Mucosa of gallbladder (tissue), 1 donor: ENCODE results near the gene EFL1. TPM values are rescaled to one million over a fixed set of nuclear protein-coding genes. Genes with fewer than 3 reads are reported as not detected.
"Not testable (repeated sequence)": the region's sequence is repeated elsewhere in the genome, so short reads cannot be mapped to it uniquely, and the experiment has no call there.

Experiments used
- DNase-seq: peaks from one replicate; pipeline ENCODE4 v3.0.0-alpha.2; 2020; ENCODE audit warnings: low spot score
- total RNA-seq: library from RNA; stranded (reverse); gene quantifications from one replicate; pipeline ENCODE4 v1.2.1, GENCODE V29; 2021
- donor health status: DM: no; HTN: no; CAD: no.

EFL1 gene
- 22.9 TPM for total RNA-seq

DNA sequence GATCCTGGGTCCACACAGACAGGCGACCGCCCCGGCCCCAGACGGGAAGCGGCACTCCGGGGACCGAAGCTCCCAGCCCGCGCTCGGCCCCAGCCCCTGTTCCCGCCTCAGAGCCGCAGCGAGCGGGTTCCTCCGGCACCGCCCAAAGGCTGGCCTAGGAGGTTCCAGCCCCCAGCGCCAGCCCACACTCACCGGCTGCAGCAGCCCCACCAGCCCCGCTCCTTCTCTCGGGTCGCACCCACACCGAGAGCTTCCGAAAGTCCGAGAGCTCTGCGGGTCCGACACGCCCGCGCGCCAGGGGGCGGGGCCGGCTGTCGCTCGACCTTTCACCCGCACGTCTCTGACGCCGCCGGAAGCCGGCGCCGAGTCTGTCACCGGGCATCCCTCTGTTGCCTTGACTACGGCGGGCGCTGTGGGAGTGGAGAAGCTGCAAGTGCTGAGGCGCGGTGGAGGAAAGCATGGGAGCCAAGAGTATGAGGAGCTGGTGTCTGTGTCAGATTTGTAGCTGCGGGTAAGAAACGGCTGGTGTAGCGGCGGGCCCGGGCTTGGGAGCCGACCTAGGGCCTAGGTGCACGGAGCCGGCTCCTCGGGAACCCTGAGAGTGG lies at the start of gene EFL1, which contains the start of gene SAXO2:
EFL1 (minus strand) TSS at position 313 of the 605 bp plus-strand sequence. CDS start 956 bp downstream, outside the sequence.
SAXO2 (plus strand) TSS at position 397 of the 605 bp plus-strand sequence; CDS start at position 459, 62 bp downstream.
- DNase-seq: peak; percentile 95

DNA sequence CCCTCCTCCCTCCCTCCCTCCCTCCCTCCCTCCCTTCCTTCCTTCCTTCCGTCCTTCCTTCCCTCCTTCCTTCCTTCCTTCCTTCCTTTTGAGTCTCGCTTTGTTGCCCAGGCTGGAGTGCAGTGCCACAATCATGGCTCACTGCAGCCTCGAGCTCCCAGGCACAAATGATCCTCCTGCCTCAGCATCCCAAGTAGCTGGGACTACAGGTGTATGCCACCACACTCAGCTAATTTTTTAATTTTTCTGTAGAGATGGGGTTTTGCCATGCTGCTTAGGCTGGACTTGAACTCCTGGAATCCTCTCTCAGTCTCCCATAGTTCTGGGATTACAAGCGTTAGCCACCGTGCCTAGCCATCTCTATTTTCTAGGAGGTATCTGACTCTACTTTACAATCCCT lies 48.8 kb upstream of the EFL1 start:
- DNase-seq: not testable (repeated sequence)

DNA sequence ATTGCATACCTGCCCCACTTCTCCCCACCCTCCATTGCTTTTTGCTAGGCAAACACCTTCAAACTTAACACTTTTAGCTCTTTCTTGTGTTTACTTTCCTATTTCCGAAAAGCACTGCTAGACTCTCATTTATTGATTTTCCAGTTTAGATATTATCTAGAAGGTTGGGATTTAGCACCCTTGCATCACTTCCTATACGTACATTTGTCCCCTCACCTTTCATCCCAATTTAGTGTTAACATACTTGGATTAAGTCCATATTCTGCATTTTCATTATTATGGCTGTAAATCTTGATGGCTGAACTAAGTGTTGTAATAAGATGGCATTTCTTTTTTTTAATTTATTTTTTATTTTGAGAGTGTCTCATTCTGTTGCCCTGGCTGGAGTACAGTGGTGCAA lies 47.3 kb upstream of the EFL1 start:
- DNase-seq: no peak

DNA sequence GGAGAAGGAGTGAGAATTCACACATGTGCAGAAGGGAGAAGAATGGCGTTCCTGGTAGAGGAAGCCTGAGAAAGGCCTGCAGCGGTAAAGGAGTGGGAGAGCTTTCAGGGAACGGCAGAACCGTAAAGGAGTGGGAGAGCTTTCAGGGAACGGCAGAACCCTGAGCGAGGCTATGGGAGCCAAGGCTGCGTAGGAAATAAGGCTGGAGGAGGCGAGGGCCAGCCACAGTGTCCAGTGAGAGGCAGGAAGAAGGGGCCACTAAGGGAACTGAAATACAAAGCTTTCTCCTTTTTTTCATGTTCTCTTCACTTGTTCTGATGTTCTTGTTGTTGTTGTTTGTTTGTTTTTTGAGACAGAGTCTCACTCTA lies 45.2 kb upstream of the EFL1 start:
- DNase-seq: no peak

DNA sequence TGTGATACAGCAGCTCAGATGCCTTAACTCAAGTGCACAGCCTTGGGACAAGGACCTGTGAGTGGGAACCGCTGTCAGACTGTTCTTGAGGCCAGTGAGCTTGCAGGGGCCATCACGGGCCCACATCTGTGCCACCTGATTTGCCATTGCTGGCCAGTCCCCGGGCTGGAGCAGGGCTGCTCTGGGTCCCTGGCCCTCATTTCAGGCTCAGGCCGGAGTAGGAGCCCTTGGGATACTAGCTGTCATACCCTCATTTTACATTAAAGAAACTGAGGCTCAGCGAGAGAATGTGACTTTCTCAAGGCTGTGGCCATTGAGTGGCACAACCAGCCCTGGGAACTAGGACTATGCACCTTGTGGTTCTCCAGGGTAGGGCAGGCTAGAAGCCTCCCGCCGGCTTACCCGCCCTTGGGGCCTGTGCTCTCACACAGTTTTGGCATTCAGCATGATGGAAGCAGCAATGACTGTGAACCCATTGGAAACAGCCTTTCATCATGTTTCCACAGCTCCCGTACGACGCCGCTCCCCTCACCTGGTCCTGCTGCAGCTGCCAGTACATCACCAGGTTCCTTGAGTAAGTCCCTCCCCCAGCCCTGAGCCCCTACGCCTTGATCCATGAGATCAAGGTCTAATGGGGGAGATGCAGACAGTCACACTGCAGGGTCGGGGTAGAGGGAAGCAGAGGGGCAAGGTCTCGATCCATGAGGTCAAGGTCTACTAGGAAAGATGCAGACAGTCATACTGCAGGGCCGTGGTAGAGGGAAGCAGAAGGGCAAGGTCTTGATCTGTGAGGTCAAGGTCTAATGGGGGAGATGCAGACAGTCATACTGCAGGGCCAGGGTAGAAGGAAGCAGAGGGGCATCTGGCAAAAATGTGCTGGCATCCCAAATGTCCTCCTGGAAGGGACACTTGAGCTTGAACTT lies 44.5 kb upstream of the EFL1 start:
- no peak for DNase-seq

DNA sequence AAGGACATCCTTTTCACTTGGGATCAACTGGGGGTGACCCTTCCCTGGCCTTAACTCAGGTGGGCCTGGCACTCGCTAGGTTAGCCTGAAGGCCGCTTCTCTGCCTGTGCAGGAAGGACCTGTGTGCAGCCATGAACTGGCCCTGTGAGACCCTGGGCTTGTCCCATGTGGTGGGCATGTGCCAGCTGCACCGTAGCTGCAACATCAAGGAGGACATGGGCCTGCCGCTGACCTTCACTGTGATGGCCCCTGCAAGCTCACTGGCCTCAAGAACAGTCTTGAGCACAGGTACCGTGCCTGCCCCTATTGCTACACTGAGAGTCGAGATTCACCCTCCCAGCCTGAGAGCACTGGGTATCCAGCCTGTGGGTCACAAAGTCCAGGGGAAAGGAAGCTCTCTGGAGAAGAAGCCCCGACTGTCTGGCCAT lies 43.1 kb upstream of the EFL1 start:
- DNase-seq: no peak

DNA sequence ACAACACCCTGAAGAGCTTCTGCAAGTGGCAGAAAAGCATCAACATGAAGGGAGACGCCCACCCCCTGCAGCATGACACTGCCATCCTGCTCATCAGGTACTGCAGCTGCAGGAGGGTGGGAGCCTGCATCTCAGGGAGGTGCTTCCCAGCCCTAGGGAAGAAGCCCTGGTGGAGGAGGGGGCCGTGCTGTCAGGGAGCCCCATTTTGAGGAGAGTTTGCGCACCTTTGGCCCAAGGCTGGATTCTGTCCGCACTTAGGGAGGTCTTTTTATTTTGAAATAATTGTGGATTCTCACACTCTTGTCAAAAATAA lies 42.2 kb upstream of the EFL1 start:
- DNase-seq: no peak

DNA sequence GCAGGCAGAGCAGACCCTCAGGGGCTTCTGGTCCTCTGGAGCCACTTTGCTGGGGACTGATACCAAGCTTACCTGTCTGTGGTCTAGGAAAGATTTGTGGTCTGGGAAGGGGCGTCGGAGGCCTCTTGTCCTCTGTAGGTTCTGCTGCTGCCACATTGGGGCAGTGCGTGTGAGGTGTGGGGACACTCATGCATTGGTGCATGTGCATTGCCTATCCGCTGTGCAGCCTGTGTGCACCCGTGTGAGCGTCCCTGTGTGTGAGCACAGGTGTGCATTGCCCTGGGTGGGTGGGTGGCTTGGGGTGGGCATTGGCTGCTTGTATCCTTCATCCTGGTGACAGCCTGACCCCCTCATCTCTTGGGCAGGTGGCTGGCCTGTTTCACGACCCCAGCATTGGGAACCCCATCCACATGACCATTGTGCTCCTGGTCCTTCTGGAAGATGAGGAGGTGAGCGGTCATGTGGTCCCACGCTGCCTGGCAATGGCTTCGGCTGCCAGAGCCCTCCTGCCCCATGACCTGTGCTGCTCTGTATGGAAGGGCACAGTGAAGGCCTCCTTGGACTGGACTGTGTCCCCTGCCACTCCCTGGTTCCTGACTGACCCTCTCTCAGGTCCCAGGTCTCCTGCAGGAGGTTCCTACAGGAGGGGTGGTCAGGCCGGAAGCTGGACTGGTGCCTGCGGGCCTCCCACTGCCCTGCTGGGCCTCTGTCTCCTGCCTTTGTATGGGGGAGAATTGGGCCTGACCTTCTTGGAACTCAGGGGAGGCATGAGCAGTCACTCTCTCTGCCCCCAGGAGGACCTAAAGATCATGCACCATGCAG lies 41.6 kb upstream of the EFL1 start:
- no peak for DNase-seq

DNA sequence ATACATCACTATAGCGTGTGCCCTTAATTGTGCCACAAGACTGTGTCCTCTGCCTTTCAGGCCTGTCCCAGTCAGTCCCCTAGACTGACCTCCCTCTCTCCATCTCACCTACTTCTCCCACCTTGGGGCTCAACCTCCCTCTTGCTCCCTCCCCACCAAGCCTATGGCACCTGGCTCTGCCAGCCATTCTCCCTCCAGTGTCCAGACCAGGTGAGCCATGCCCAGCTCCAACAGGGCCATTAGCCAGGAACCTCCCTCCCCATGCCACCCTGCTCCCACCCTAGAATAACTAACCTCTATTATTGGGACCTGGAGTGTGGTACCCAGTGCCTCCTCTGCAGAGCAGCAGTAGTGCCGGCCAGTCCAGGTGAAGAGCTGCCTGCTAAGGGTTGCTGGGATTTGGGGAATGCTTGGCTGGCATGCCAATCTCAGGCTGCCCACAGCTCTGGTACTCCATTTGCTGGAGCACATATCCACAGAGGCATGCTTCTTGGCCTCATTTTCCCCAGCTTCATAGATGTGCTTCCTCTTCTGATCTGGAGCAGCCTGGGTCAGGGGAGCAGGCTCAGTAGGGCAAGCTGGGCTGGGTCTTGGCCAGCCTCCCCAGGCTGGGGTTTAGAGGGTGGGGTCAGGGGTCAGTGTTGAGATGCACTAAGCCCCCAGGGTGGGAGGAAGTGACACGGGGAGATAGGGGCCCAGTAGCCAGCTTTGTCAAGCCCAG lies 38.9 kb upstream of the EFL1 start:
- DNase-seq: no peak

DNA sequence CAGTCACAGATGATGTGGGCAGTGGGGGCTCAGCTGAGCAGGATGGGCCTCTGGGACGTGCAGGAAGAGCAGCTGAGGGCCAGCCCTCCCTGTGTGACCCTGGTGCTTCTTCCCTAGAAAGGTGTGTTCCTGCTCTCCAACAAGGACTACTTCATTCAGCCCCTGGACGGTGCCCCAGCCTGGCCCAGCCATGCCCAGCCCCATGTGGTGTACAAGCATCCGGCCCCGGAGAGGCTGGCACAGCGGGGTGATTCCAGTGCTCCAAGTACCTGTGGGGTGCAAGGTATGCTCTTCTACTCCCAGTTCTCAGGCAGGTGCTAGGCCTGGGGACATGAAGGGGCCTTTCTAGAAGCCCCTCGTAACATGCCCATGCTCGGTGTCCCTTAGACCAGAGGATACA lies 38.3 kb upstream of the EFL1 start:
- DNase-seq: no peak

DNA sequence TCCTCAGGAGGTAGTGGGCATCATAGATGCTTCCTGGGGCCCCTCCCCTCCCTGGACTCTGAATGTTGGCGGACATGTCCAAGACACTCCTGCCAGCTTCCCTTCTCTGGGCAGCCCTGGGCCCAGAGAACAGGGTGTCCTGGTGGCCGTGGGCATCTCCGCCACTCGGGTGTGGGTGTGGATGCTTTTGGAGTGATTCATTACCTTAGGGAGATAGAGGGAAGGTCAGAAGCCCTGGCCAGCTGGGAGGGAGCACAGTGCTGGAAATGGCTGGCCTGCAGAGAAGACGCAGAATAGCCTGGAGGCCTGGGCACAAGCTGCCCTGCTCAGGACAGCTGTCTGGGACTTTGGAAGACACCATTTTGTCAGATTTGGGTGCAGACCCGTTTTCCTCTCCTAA lies 37.8 kb upstream of the EFL1 start:
- DNase-seq: not testable (repeated sequence)

DNA sequence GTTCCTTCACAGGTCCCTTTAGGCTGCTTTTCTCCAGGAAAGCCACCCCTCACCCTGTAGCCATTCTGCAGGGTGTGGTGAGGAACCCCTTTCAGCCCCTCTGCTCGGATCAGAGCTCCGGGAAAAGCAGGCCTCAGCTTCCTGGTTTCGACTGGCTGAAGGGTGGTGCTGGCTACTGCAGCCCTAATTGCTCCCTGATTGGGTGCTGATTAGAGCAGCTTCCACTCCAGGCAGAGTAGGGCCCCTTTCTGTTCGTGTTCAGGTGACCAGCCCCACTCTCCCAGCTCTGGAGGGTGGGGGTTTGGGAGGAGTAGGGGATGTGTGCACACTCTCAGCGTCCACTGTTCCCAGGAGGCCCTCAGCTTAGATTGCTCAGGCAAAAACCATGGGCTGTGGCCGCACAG lies 37.0 kb upstream of the EFL1 start:
- DNase-seq: not testable (repeated sequence)

DNA sequence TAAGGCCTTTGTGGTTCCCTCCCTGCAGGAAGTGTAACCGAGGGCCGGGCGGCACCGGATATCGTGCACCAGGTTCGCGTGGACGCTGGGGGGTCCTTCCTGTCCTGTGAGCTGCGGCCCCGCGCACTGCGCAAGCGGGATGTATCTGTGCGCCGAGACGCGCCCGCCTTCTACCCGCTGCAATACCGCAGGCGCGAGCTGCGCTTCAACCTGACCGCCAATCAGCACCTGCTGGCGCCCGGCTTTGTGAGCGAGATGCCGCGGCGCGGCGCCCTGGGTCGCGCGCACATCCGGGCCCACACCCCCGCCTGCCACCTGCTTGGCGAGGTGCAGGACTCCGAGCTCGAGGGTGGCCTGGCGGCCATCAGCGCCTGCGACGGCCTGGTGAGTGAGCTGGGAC lies 36.0 kb upstream of the EFL1 start:
- no peak for DNase-seq

DNA sequence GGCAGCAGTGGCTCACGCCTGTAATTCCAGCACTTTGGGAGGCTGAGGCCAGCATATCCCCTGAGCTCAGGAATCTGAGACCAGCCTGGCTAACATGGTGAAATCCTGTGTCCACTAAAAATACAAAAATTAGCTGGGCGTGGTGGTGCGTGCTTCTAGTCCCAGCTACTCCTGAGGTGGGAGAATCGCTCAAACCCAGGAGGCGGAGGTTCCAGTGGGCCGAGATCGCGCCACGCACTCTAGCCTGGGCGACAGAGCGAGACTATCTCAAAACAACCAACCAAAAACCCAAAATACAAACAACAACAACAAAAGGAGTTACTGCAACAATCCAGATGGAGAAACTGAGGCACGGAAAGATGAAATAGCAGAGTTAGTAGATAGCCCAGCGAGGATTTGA lies 35.5 kb upstream of the EFL1 start:
- DNase-seq: no peak

DNA sequence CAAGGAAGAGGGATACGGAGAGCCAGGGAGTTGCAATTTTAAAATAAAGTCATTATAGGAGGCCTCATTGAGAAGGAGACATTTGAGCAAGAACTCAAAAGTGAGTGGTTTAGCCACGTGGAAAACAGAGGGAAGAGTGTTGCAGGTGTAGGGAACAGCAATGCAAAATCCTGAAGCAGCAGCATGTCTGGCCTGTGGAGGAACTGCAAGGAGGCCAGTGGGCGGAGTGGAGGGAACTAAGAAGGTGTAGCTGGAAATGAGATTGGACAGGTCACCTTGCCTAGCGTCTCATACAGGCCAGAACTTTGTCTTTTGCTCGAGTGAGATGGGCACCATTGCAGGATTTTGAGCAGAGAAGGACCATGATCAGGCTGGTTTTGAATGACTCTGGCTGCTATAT lies 35.0 kb upstream of the EFL1 start:
- DNase-seq: no peak

DNA sequence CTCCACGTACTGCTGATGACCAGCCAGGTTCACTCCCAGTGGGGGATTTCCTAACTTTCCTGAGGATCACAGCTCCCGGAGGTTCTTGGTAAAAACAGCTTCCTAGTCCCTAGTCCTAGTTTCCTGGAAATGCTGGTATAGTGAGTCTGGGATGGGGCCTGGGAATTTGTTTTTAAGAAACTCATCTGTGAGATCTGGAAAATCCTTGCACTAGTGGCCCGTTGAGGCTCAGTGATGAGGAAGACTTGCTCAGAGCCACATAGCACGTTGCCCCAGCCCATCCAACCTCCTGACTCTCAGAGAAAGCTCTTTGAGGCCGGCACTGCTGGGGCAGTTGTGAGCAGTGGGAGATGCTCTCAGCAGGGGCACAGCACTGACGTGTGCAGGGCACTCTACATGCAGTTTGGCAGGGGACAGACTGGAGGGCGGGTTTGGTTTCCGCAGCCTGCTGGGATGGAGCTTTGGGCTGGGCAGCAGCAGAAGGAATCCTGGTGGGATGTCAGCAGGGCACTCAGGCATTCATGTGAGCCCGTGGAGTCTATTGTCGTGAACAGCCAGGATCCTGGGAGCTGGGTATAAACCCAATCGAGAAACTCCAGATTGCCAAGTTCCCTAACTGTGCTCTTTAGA lies 31.6 kb upstream of the EFL1 start:
- no peak for DNase-seq

DNA sequence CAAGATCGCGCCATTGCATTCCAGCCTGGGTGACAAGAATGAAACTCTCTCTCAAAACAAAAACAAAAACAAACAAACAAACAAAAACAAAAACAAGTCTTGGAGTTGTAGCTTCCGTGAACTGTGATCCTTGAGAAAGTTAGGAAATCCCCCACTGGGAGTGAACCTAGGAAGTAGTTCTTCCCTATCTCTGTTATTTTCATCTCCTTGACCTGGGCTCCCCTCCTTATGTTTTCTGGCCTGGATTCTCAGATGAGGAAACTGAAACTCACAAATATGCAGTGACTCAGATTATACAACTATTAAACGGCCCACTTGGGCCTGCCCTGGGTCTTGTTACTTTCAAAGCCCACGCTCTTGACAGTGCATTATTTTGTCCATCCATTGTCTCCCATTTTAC lies 29.7 kb upstream of the EFL1 start:
- no peak for DNase-seq

DNA sequence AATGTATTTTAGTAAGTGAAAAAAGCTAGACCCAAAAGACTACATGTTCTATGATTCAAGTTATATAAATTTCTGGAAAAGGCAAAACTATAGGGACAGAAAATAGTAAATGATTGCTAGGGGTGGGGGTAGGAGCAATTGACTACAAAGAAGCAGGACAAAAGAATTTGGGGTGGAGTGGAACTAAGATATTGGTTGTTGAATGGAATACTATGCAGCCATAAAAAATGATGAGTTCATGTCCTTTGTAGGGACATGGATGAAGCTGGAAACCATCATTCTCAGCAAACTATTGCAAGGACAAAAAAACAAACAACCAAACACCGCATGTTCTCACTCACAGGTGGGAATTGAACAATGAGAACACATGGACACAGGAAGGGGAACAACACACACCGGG lies 25.7 kb upstream of the EFL1 start:
- not testable (repeated sequence) for DNase-seq

DNA sequence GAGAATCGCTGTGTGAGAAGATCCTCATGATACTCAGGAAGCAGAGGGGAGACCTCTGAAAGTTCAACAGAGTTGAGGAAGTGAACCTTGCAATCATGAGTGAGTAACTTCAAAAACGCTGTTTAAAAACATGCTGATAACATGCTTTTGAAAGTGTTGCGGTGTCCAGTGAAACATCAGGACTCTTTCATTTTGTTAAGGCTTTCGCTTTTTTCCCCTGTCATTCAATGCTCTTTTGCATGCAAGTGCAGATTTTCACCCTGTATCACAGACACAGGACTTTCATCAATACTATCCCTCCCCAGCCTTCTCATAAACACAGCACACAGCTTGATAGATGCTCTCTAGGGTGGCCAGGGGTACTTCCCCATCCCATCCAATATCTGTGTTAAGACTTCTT lies 23.9 kb upstream of the EFL1 start:
- not testable (repeated sequence) for DNase-seq

DNA sequence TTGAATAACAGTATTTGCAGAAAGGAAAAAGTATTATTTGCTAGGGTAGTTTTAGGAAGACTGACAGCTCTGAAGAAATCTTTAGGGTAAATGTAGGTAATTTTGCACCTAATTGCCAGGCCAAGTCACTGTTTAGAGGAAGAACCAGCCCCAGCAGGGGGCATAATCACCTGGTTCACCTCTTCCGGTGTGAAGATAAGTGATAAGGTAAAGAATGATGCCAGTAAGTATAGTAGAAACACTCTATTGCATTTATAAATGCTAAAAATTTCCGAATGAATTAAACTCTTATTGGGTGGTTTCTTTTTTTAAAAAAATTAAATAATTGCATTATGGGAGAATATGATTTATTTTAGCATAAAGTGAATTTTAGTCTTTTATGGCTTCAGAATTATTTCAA lies 21.8 kb upstream of the EFL1 start:
- not testable (repeated sequence) for DNase-seq

DNA sequence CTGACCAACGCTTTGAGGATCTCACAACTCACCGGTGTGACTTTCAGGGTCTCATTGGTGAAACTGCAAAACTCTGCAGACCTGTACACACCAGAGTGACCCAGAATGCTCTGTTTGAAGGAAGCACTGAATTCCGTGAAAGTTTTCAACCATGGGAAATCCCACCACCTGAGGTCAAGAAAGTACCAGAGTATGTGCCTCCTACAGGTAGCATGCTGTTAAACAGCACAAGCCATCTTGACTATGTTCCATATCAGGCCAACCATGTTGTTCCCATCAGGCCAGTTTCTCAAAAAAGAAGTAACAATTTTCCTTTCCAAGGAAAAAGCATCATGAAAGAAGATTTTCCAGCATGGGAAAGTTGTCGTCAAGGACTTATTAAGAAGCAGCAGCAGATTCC lies 19.9 kb upstream of the EFL1 start:
- not testable (repeated sequence) for DNase-seq
